GM23338 (cell line): Measurements from ENCODE around the gene PTPRE. TPM values are rescaled to one million over a fixed set of nuclear protein-coding genes. Genes with fewer than 3 reads are reported as not detected.

Experiments
- ATAC-seq: fragments of 200-7000 bp; cut with Tn5 transposase; 3 replicates; pipeline ENCODE4 v1.9.1; 2020
- DNase-seq: peaks from one replicate; pipeline ENCODE4 v3.0.0-alpha.2; 2015; ENCODE audit warnings: low spot score
- H2AFZ ChIP-seq: fragments of 200-600 bp; sonication (generic); 2 replicates; pipeline ENCODE4 v1.8.0; 2016; ENCODE audit warnings: antibody characterized with exemption, mild to moderate bottlenecking, moderate library complexity
- H3F3A ChIP-seq: fragments of 200-600 bp; sonication (generic); replicated peaks from 2 replicates; pipeline ENCODE4 v1.8.0; 2017; ENCODE audit warnings: antibody characterized with exemption, mixed run types, low read depth
- H3K27ac ChIP-seq: fragments of 200-600 bp; sonication (generic); 2 replicates; pipeline ENCODE4 v1.6.1; 2016; ENCODE audit warnings: low read depth
- H3K27me3 ChIP-seq: fragments of 200-600 bp; sonication (generic); 2 replicates; pipeline ENCODE4 v1.8.0; 2016; ENCODE audit warnings: mild to moderate bottlenecking, mixed run types, moderate library complexity; ENCODE audit not compliant: insufficient read depth
- H3K36me3 ChIP-seq: fragments of 200-600 bp; sonication (generic); 2 replicates; pipeline ENCODE4 v1.8.0; 2016; ENCODE audit warnings: mild to moderate bottlenecking; ENCODE audit not compliant: insufficient read depth
- H3K4me1 ChIP-seq: fragments of 200-600 bp; sonication (generic); 2 replicates; pipeline ENCODE4 v1.8.0; 2016; ENCODE audit warnings: mild to moderate bottlenecking, moderate library complexity; ENCODE audit not compliant: insufficient read depth
- H3K4me2 ChIP-seq: fragments of 200-600 bp; sonication (generic); 2 replicates; pipeline ENCODE4 v1.7.1; 2017; ENCODE audit warnings: mixed run types
- H3K4me3 ChIP-seq: fragments of 200-600 bp; sonication (generic); 2 replicates; pipeline ENCODE4 v1.6.1; 2016; ENCODE audit warnings: mixed run types
- H3K79me2 ChIP-seq: fragments of 200-600 bp; sonication (generic); replicated peaks from 2 replicates; pipeline ENCODE4 v1.8.0; 2017; ENCODE audit warnings: mild to moderate bottlenecking; ENCODE audit not compliant: insufficient read depth
- H3K9me2 ChIP-seq: fragments of 200-600 bp; sonication (generic); 2 replicates; pipeline ENCODE4 v1.8.0; 2017; ENCODE audit not compliant: insufficient read depth
- H4K20me1 ChIP-seq: fragments of 200-600 bp; sonication (generic); replicated peaks from 2 replicates; pipeline ENCODE4 v1.8.0; 2017; ENCODE audit warnings: mild to moderate bottlenecking; ENCODE audit not compliant: insufficient read depth
- H3K27ac Mint-ChIP-seq: 2 replicates; pipeline ENCODE4 v1.8.0; 2020; ENCODE audit warnings: inconsistent platforms, mild to moderate bottlenecking, moderate library complexity, mixed read lengths
- H3K27me3 Mint-ChIP-seq: 3 replicates; pipeline ENCODE4 v1.8.0; 2022; ENCODE audit warnings: low read depth, mild to moderate bottlenecking, moderate library complexity, mixed read lengths, inconsistent platforms; ENCODE audit not compliant: insufficient read depth, poor library complexity
- H3K36me3 Mint-ChIP-seq: 3 replicates; pipeline ENCODE4 v1.8.0; 2021; ENCODE audit warnings: low read depth, mild to moderate bottlenecking, inconsistent platforms, moderate library complexity, mixed read lengths
- H3K4me1 Mint-ChIP-seq: 3 replicates; pipeline ENCODE4 v1.8.0; 2020; ENCODE audit warnings: mild to moderate bottlenecking, inconsistent platforms, mixed read lengths
- H3K4me3 Mint-ChIP-seq: 3 replicates; pipeline ENCODE4 v1.8.0; 2021; ENCODE audit warnings: moderate library complexity, mild to moderate bottlenecking, inconsistent platforms, mixed read lengths
- H3K9me3 Mint-ChIP-seq: 3 replicates; pipeline ENCODE4 v1.8.0; 2020; ENCODE audit warnings: moderate library complexity, mild to moderate bottlenecking, inconsistent platforms, mixed read lengths
- CTCF ChIP-seq, 2 experiments: fragments of 200-600 bp in 1 of 2; sonication (generic) in 1 of 2; conservative IDR thresholded peaks; 2 replicates each; pipeline versions ENCODE4 v1.5.1 to v1.6.1; 2016 to 2017; ENCODE audit warnings: antibody characterized with exemption in 2 of 2, low read depth in 2 of 2, mild to moderate bottlenecking in 2 of 2, moderate library complexity in 1 of 2
- EZH2 ChIP-seq: fragments of 200-600 bp; sonication (generic); IDR thresholded peaks from one replicate; pipeline ENCODE4 v1.8.0; 2017; ENCODE audit warnings: antibody characterized with exemption, mild to moderate bottlenecking, low read depth; ENCODE audit not compliant: unreplicated experiment
- POLR2AphosphoS5 ChIP-seq: IDR thresholded peaks from 2 replicates; pipeline ENCODE4 v1.6.1; 2016; ENCODE audit warnings: antibody characterized with exemption, low read depth
- STAT1 ChIP-seq: IDR thresholded peaks from one replicate; pipeline ENCODE4 v1.6.1; 2016; ENCODE audit warnings: antibody characterized with exemption; ENCODE audit not compliant: unreplicated experiment
- ZNF114 ChIP-seq: fragments of 250-450 bp; sonication (Bioruptor Pico); IDR thresholded peaks from 2 replicates; pipeline ENCODE4 v1.5.0; 2020; ENCODE audit warnings: mild to moderate bottlenecking, moderate library complexity
- ZNF462 ChIP-seq: fragments of 250-450 bp; sonication (Bioruptor Pico); IDR thresholded peaks from 2 replicates; pipeline ENCODE4 v1.5.0; 2020; ENCODE audit warnings: mild to moderate bottlenecking, moderate library complexity
- polyA plus RNA-seq: library from polyadenylated mRNA; unstranded; fragments of >200 nt; fragmentation: Nextera tagmentation; extraction: Ambion mirVana; gene quantifications from 2 replicates; pipeline ENCODE4 v1.2.1, GENCODE V29; 2016
- total RNA-seq: library from RNA; depleted of rRNA; stranded (reverse); fragments of >200 nt; shearing (Covaris generic); gene quantifications from 2 replicates; pipeline ENCODE4 v1.2.3, GENCODE V29; 2014

Gene PTPRE
- total and polyA plus RNA-seq, 2 experiments from 2014 or later: 0.34 to 0.42 TPM

- TF ChIP-seq ZNF462 (CRISPR knock-in tag): 0 out of 2 replicates have a peak, but pooled peaks have one; percentile 44
Observed at GRCh38 chr10:128084991-128085390, 178.1 kb downstream of the PTPRE start (continued).

GRCh38 chr10:128086003-128086863, 179.3 kb downstream of the PTPRE start:
- DNase-seq (no peak), ATAC-seq (peak; percentile 28)
- H2AFZ ChIP-seq: peak overlapping the region; percentile 43; the same call in 1 of the 2 replicates
- no peak overlapping the region for H3K27ac ChIP-seq
- peak overlapping the region; percentile 48; the same call in 1 of the 2 replicates for H3K4me2 ChIP-seq
- H3K4me3 ChIP-seq: no peak overlapping the region
- Mint-ChIP-seq H3K36me3 (no peaks in the 10 kb centered on the region), H3K9me3 (no peaks in the 10 kb centered on the region), H3K4me3 (no peak overlapping the region), H3K27me3 (peaks cover 3% of the 10 kb centered on the region), H3K27ac (no peak overlapping the region), H3K4me1 (peaks cover 30% of the 10 kb centered on the region)
- no peaks in the 10 kb centered on the region for H4K20me1 ChIP-seq
- peaks cover 2% of the 10 kb centered on the region; the same call in 1 of the 2 replicates for H3K9me2 ChIP-seq
- H3K79me2 ChIP-seq: no peaks in the 10 kb centered on the region
- no peaks in the 10 kb centered on the region for H3K27me3 ChIP-seq
- H3K4me1 ChIP-seq: peaks cover 19% of the 10 kb centered on the region
- H3K36me3 ChIP-seq: no peaks in the 10 kb centered on the region
- H3F3A ChIP-seq: no peaks in the 10 kb centered on the region
- TF ChIP-seq STAT1 (no peak), ZNF114 (CRISPR knock-in tag) (no peak), POLR2AphosphoS5 (no peak), EZH2 (no peak), ZNF462 (CRISPR knock-in tag) (no peak), CTCF (conservative IDR thresholded peaks at IDR 0.05; ENCODE audit: low read depth in 2 of 2) (no peak)
